IMR-90 (cell line): ENCODE measurements around the gene ASPHD2. TPM values are rescaled to one million over a fixed set of nuclear protein-coding genes. Genes with fewer than 3 reads are reported as not detected.

ENCODE experiments used
- ATAC-seq: fragments of 200-7000 bp; cut with Tn5 transposase; 2 replicates; pipeline ENCODE4 v1.9.1; 2020; ENCODE audit warnings: low read depth, mild to moderate bottlenecking, moderate library complexity
- BruUV-seq: library from RNA; stranded (reverse); fragments of 400-500 nt; replicated peaks from 2 replicates; lab custom pipeline; 2021; lab: Mats Ljungman, UMichigan
- CTCF ChIA-PET: fragments of 300-600 bp; formaldehyde crosslinking; extraction: SDS; loops from one replicate; lab custom pipeline; 2021; ENCODE audit warnings: antibody characterized with exemption; lab: Yijun Ruan, JAX
- POLR2A ChIA-PET: fragments of 300-600 bp; sonication (Branson Sonifier 250); formaldehyde crosslinking; loops from one replicate; lab custom pipeline; 2022; ENCODE audit warnings: antibody characterized with exemption; ENCODE audit not compliant: unreplicated experiment; lab: Charles Lee
- DNase-seq: peaks from one replicate; pipeline ENCODE4 v3.0.0; 2013
- H2AFZ ChIP-seq: replicated peaks from 2 replicates; pipeline ENCODE3; 2013; ENCODE audit warnings: low read length, mild to moderate bottlenecking; ENCODE audit not compliant: poor library complexity
- H2AK5ac ChIP-seq: 2 replicates; pipeline ENCODE4 v1.6.1; 2013; ENCODE audit warnings: low read depth, low read length, inconsistent platforms
- H2AK9ac ChIP-seq: replicated peaks from 2 replicates; pipeline ENCODE3; 2013; ENCODE audit warnings: mild to moderate bottlenecking, low read depth, low read length, moderate library complexity; ENCODE audit not compliant: poor library complexity
- H2BK120ac ChIP-seq: 2 replicates; pipeline ENCODE4 v1.6.1; 2013; ENCODE audit warnings: low read depth, low read length, inconsistent platforms
- H2BK15ac ChIP-seq: 3 replicates; pipeline ENCODE4 v1.6.1; 2013; ENCODE audit warnings: low read depth, low read length, inconsistent platforms
- H2BK20ac ChIP-seq: 2 replicates; pipeline ENCODE4 v1.6.1; 2013; ENCODE audit warnings: low read depth, mild to moderate bottlenecking, inconsistent platforms, low read length, moderate library complexity
- H2BK5ac ChIP-seq: 2 replicates; pipeline ENCODE4 v1.6.1; 2013; ENCODE audit warnings: mild to moderate bottlenecking, low read depth, low read length, inconsistent platforms; ENCODE audit not compliant: poor library complexity, severe bottlenecking
- H3K14ac ChIP-seq: replicated peaks from 2 replicates; pipeline ENCODE4 v1.6.1; 2013; ENCODE audit warnings: low read depth, low read length, inconsistent platforms
- H3K18ac ChIP-seq: 2 replicates; pipeline ENCODE4 v1.6.1; 2013; ENCODE audit warnings: low read depth, low read length, control low read depth
- H3K23ac ChIP-seq: 2 replicates; pipeline ENCODE4 v1.6.1; 2013; ENCODE audit warnings: low read depth, low read length, inconsistent platforms
- H3K27ac ChIP-seq: 2 replicates; pipeline ENCODE4 v1.5.1; 2013; ENCODE audit warnings: mild to moderate bottlenecking, control low read depth, low read length; ENCODE audit not compliant: insufficient read depth
- H3K27me3 ChIP-seq: 2 replicates; pipeline ENCODE4 v1.6.1; 2013; ENCODE audit warnings: low read length; ENCODE audit not compliant: control insufficient read depth, insufficient read depth
- H3K36me3 ChIP-seq: 2 replicates; pipeline ENCODE4 v1.6.1; 2013; ENCODE audit warnings: low read length, mixed read lengths; ENCODE audit not compliant: control insufficient read depth, insufficient read depth
- H3K4ac ChIP-seq: 2 replicates; pipeline ENCODE4 v1.6.1; 2013; ENCODE audit warnings: low read depth, low read length, inconsistent platforms
- H3K4me1 ChIP-seq: 2 replicates; pipeline ENCODE4 v1.6.1; 2013; ENCODE audit warnings: low read length, mixed read lengths; ENCODE audit not compliant: control insufficient read depth, insufficient read depth
- H3K4me2 ChIP-seq: 2 replicates; pipeline ENCODE4 v1.6.1; 2013; ENCODE audit warnings: low read depth, mild to moderate bottlenecking, control low read depth, low read length, moderate library complexity
- H3K4me3 ChIP-seq: 2 replicates; pipeline ENCODE4 v1.5.1; 2013; ENCODE audit warnings: low read depth, mild to moderate bottlenecking, control low read depth, low read length, moderate library complexity; ENCODE audit not compliant: insufficient read depth
- H3K56ac ChIP-seq: 2 replicates; pipeline ENCODE4 v1.6.1; 2013; ENCODE audit warnings: low read length, inconsistent platforms; ENCODE audit not compliant: insufficient read depth; ENCODE audit errors: extremely low read depth
- H3K79me1 ChIP-seq, 2 experiments: 2 replicates each; pipeline ENCODE4 v1.6.1; 2013; ENCODE audit warnings: low read length in 2 of 2, inconsistent platforms in 1 of 2, low read depth in 1 of 2
- H3K9ac ChIP-seq: 2 replicates; pipeline ENCODE4 v1.6.1; 2013; ENCODE audit warnings: low read depth, low read length, control low read depth
- H3K9me1 ChIP-seq: 2 replicates; pipeline ENCODE4 v1.6.1; 2013; ENCODE audit warnings: low read length, inconsistent platforms; ENCODE audit not compliant: insufficient read depth
- H3K9me3 ChIP-seq: 2 replicates; pipeline ENCODE4 v1.6.1; 2013; ENCODE audit warnings: low read length; ENCODE audit not compliant: control insufficient read depth, insufficient read depth
- H4K20me1 ChIP-seq: 2 replicates; pipeline ENCODE4 v1.6.1; 2013; ENCODE audit warnings: low read length, inconsistent platforms; ENCODE audit not compliant: insufficient read depth
- H4K5ac ChIP-seq: 2 replicates; pipeline ENCODE4 v1.6.1; 2013; ENCODE audit warnings: mild to moderate bottlenecking, low read depth, low read length, control low read depth
- H4K8ac ChIP-seq, 2 experiments: 2 replicates each; pipeline ENCODE4 v1.6.1; 2013; ENCODE audit warnings: low read depth in 2 of 2, low read length in 2 of 2, control low read depth in 1 of 2, inconsistent platforms in 1 of 2
- H4K91ac ChIP-seq: 2 replicates; pipeline ENCODE4 v1.6.1; 2013; ENCODE audit warnings: low read depth, low read length, inconsistent platforms; ENCODE audit not compliant: insufficient read depth
- BHLHE40 ChIP-seq: fragments of 150-350 bp; IDR thresholded peaks from 2 replicates; pipeline ENCODE4 v1.6.1; 2016; ENCODE audit warnings: mild to moderate bottlenecking, low read depth, low read length
- CEBPB ChIP-seq: IDR thresholded peaks from 2 replicates; pipeline ENCODE4 v1.6.1; 2012; ENCODE audit warnings: low read depth, low read length, improper control_type of control experiment
- CTCF ChIP-seq: conservative IDR thresholded peaks from 2 replicates; pipeline ENCODE4 v1.5.1; 2012; ENCODE audit warnings: mild to moderate bottlenecking, low read depth, low read length, improper control_type of control experiment
- ELK1 ChIP-seq: fragments of 150-350 bp; IDR thresholded peaks from 2 replicates; pipeline ENCODE4 v1.6.1; 2016; ENCODE audit warnings: low read depth, mild to moderate bottlenecking, low read length, moderate library complexity, borderline replicate concordance
- FOS ChIP-seq: fragments of 150-350 bp; IDR thresholded peaks from 2 replicates; pipeline ENCODE4 v1.6.1; 2016; ENCODE audit warnings: low read depth, low read length
- MAZ ChIP-seq: IDR thresholded peaks from 2 replicates; pipeline ENCODE4 v1.6.1; 2012; ENCODE audit warnings: low read depth, mild to moderate bottlenecking, low read length, improper control_type of control experiment, moderate library complexity, borderline replicate concordance
- MXI1 ChIP-seq: IDR thresholded peaks from 2 replicates; pipeline ENCODE4 v1.6.1; 2012; ENCODE audit warnings: low read depth, mild to moderate bottlenecking, low read length, moderate library complexity, borderline replicate concordance
- NFE2L2 ChIP-seq: fragments of 150-350 bp; IDR thresholded peaks from 2 replicates; pipeline ENCODE4 v1.6.1; 2016; ENCODE audit warnings: low read depth, mild to moderate bottlenecking, low read length
- RAD21 ChIP-seq: IDR thresholded peaks from 2 replicates; pipeline ENCODE4 v1.6.1; 2012; ENCODE audit warnings: low read length, improper control_type of control experiment
- RFX5 ChIP-seq: IDR thresholded peaks from 2 replicates; pipeline ENCODE4 v1.8.0; 2012; ENCODE audit warnings: low read depth, mild to moderate bottlenecking, low read length, moderate library complexity
- SMC3 ChIP-seq: fragments of 150-350 bp; IDR thresholded peaks from 2 replicates; pipeline ENCODE4 v1.6.1; 2016; ENCODE audit warnings: low read depth, mild to moderate bottlenecking, antibody characterized with exemption, low read length, moderate library complexity
- USF2 ChIP-seq: fragments of 150-350 bp; IDR thresholded peaks from 2 replicates; pipeline ENCODE4 v1.6.1; 2017; ENCODE audit warnings: mild to moderate bottlenecking, antibody characterized with exemption, low read length, low read depth
- WGBS, 2 experiments: methylation state at CpG; one replicate each; pipeline versions ENCODE4 v1.1.5 to v1.1.7; 2013; ENCODE audit warnings: missing lambda C conversion rate in 2 of 2; ENCODE audit not compliant: insufficient read length in 1 of 2; ENCODE audit errors: extremely low coverage in 2 of 2; 5-methylcytosine and 5-hydroxymethylcytosine counted together
- dilution Hi-C: fragments of 300-500 bp; cut with HindIII; formaldehyde crosslinking; loops from one replicate; pipeline ENCODE4 v1.14.3; 2018; ENCODE audit warnings: low sequenced_read_pairs; ENCODE audit not compliant: unreplicated experiment
- in situ Hi-C: fragments of 300-500 bp; cut with MboI; formaldehyde crosslinking; loops from 3 replicates; pipeline ENCODE4 v1.14.3; 2019; ENCODE audit warnings: low sequenced_read_pairs, inconsistent platforms, mixed read lengths
- intact Hi-C: fragments of 100-400 bp; cut with micrococcal nuclease; formaldehyde crosslinking; loops from 2 replicates; pipeline ENCODE4 v1.10.0; 2022
- polyA plus RNA-seq, 3 experiments: library from polyadenylated mRNA; depleted of rRNA; stranded (reverse); fragments of >200 nt; gene quantifications; 2 replicates each; pipeline ENCODE4 v1.2.3, GENCODE V29; 2012; ENCODE audit warnings: low replicate concordance in 1 of 3
- total RNA-seq: library from RNA; depleted of rRNA; stranded (reverse); fragments of >200 nt; gene quantifications from 2 replicates; pipeline ENCODE4 v1.2.3, GENCODE V29; 2012

ASPHD2 gene
- total and polyA plus RNA-seq, 2 of the 4 experiments (the other 2 are of a cell fraction), result 1.3 to 1.4 TPM

- H4K5ac ChIP-seq, result no peak overlapping the region
- BruUV-seq, result no TSS peak
- H3K79me1 ChIP-seq, result peaks cover 3 to 11% of the 10 kb centered on the region in 2 experiments; a peak in 3 of 4 replicates
- no peak overlapping the region for H2AFZ ChIP-seq
- H3K27ac ChIP-seq, result no peak overlapping the region
- H2BK5ac ChIP-seq, result no peak overlapping the region
- H3K4me3 ChIP-seq, result no peak overlapping the region
- no peak overlapping the region for H3K56ac ChIP-seq
- WGBS, 2 experiments, result 90% methylated on average over 2 of the region's 5 CpGs; no CpG with 5 or more reads in 1 of the 2 experiments
- no peak overlapping the region for H3K18ac ChIP-seq
- no peaks in the 10 kb centered on the region for H3K27me3 ChIP-seq
- in situ Hi-C loops (loop anchor here (5.0 kb wide), 1 partner anchor 60 kb away; no protein-coding TSS in a partner anchor), intact Hi-C loops (no loop called here), dilution Hi-C loops (no loop called here)
- H3K9me3 ChIP-seq, result no peaks in the 10 kb centered on the region
- H2BK15ac ChIP-seq, result no peak overlapping the region
- H3K14ac ChIP-seq, result no peak overlapping the region
- H4K8ac ChIP-seq, result no peak overlapping the region
- ATAC-seq (no peak), DNase-seq (no peak)
- H2AK5ac ChIP-seq, result no peak overlapping the region
- ChIA-PET CTCF (interaction anchor here (1.1 to 2.8 kb wide), 5 partner anchors 12 to 98 kb away, joined by 3 to 14 read pairs (median 4); no protein-coding TSS in a partner anchor), POLR2A (interaction anchor here (0.6 kb wide), 1 partner anchor 1386 kb away, joined by 12 read pairs; no protein-coding TSS in a partner anchor)
- no peak overlapping the region for H3K9ac ChIP-seq
- H3K23ac ChIP-seq, result no peak overlapping the region
- H2BK120ac ChIP-seq, result no peak overlapping the region
- no peak overlapping the region for H4K91ac ChIP-seq
- no peaks in the 10 kb centered on the region for H3K4me1 ChIP-seq
- TF ChIP-seq MAZ (no peak), NFE2L2 (no peak), CEBPB (no peak), FOS (no peak), SMC3 (no peak), RFX5 (no peak), CTCF (no peak), RAD21 (no peak), USF2 (no peak), ELK1 (no peak), MXI1 (no peak), BHLHE40 (no peak)
- H3K4me2 ChIP-seq, result no peak overlapping the region
- H3K9me1 ChIP-seq, result no peaks in the 10 kb centered on the region; the same call in 1 of the 2 replicates
- H2AK9ac ChIP-seq, result no peak overlapping the region
- 0 out of 2 replicates have a peak, but pooled peaks cover 6% of the 10 kb centered on the region for H4K20me1 ChIP-seq
- no peak overlapping the region for H2BK20ac ChIP-seq
- no peak overlapping the region for H3K4ac ChIP-seq
- H3K36me3 ChIP-seq, result peaks cover 53% of the 10 kb centered on the region
These were observed 33.0 kb downstream of the ASPHD2 start for GRCh38 chr22:26462051-26462450.
